SK-N-SH (cell line): ENCODE results near the gene DNAJC5.

ENCODE experiments used
- CHD2 ChIP-seq: fragments of 150-350 bp; IDR thresholded peaks from 2 replicates; pipeline ENCODE4 v1.6.1; 2018; ENCODE audit warnings: low read length; ENCODE audit not compliant: partially characterized antibody
- JUND ChIP-seq: IDR thresholded peaks from 2 replicates; pipeline ENCODE4 v1.4.0; 2012
- TCF12 ChIP-seq: IDR thresholded peaks from 2 replicates; pipeline ENCODE4 v1.4.0; 2012
- USF2 ChIP-seq: fragments of 150-350 bp; IDR thresholded peaks from 2 replicates; pipeline ENCODE4 v1.6.1; 2017; ENCODE audit warnings: antibody characterized with exemption, low read length, low read depth, borderline replicate concordance
- YY1 ChIP-seq: IDR thresholded peaks from 2 replicates; pipeline ENCODE4 v1.4.0; 2012; ENCODE audit warnings: low read depth, mild to moderate bottlenecking
- TF ChIP-seq, protein P1 (sequence below): fragments of 200-600 bp; sonication (generic); IDR thresholded peaks from 2 replicates; pipeline ENCODE4 v1.6.1; 2017; ENCODE audit warnings: antibody characterized with exemption, mild to moderate bottlenecking, moderate library complexity

- no peak for TF ChIP-seq YY1
- TF ChIP-seq TCF12, result no peak
- TF ChIP-seq CHD2, result no peak
- TF ChIP-seq USF2, result no peak
- TF ChIP-seq, protein P1, sequence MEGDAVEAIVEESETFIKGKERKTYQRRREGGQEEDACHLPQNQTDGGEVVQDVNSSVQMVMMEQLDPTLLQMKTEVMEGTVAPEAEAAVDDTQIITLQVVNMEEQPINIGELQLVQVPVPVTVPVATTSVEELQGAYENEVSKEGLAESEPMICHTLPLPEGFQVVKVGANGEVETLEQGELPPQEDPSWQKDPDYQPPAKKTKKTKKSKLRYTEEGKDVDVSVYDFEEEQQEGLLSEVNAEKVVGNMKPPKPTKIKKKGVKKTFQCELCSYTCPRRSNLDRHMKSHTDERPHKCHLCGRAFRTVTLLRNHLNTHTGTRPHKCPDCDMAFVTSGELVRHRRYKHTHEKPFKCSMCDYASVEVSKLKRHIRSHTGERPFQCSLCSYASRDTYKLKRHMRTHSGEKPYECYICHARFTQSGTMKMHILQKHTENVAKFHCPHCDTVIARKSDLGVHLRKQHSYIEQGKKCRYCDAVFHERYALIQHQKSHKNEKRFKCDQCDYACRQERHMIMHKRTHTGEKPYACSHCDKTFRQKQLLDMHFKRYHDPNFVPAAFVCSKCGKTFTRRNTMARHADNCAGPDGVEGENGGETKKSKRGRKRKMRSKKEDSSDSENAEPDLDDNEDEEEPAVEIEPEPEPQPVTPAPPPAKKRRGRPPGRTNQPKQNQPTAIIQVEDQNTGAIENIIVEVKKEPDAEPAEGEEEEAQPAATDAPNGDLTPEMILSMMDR, result no peak
- TF ChIP-seq JUND, result no peak
These were observed 68.9 kb downstream of the DNAJC5 start for GRCh38 chr20:63963784-63964301.
